SK-N-SH (cell line): ENCODE measurements around the gene STH. TPM values are rescaled to one million over a fixed set of nuclear protein-coding genes. Genes with fewer than 3 reads are reported as not detected.

ENCODE experiments used
- CTCF ChIA-PET: fragments of 300-600, 350-600 bp; formaldehyde crosslinking; extraction: SDS; loops from one replicate; lab custom pipeline; 2021; lab: Yijun Ruan, JAX
- POLR2A ChIA-PET: fragments of 350-600 bp; sonication (Branson Sonifier 250); formaldehyde crosslinking; extraction: SDS; loops from one replicate; lab custom pipeline; 2020; ENCODE audit warnings: antibody characterized with exemption, inconsistent platforms; lab: Yijun Ruan, JAX
- DNase-seq: peaks from one replicate; pipeline ENCODE4 v3.0.0; 2012
- H2AFZ ChIP-seq: fragments of 200-600 bp; sonication (generic); 2 replicates; pipeline ENCODE4 v1.8.1; 2016; ENCODE audit warnings: antibody characterized with exemption, mild to moderate bottlenecking, low read depth
- H3F3A ChIP-seq: fragments of 200-600 bp; sonication (generic); replicated peaks from 2 replicates; pipeline ENCODE3; 2016; ENCODE audit warnings: antibody characterized with exemption, mild to moderate bottlenecking; ENCODE audit not compliant: insufficient read depth
- H3K27ac ChIP-seq, 2 experiments: fragments of 200-500 bp in 1 of 2; fragments of 200-600 bp in 1 of 2; sonication (Bioruptor generic) in 1 of 2; sonication (generic), shearing (Covaris generic) in 1 of 2; 2 replicates each; pipeline versions ENCODE4 v1.5.1 to v1.6.1; 2014 to 2016; ENCODE audit warnings: low read depth in 2 of 2, inconsistent platforms in 1 of 2, low read length in 1 of 2, mild to moderate bottlenecking in 1 of 2, mixed read lengths in 1 of 2
- H3K27me3 ChIP-seq: fragments of 200-600 bp; sonication (generic), shearing (Covaris generic); 2 replicates; pipeline ENCODE4 v1.6.1; 2016; ENCODE audit warnings: mixed run types; ENCODE audit not compliant: insufficient read depth
- H3K36me3 ChIP-seq, 2 experiments: fragments of 200-500 bp in 1 of 2; fragments of 200-600 bp in 1 of 2; sonication (Bioruptor generic) in 1 of 2; sonication (generic) in 1 of 2; replicated peaks in 1 of 2; 2 replicates each; pipeline versions ENCODE3 to v1.5.1; 2014 to 2016; ENCODE audit warnings: low read length in 1 of 2, mild to moderate bottlenecking in 1 of 2; ENCODE audit not compliant: insufficient read depth in 2 of 2, control insufficient read depth in 1 of 2
- H3K4me1 ChIP-seq, 2 experiments: fragments of 200-500 bp in 1 of 2; fragments of 200-600 bp in 1 of 2; sonication (Bioruptor generic) in 1 of 2; sonication (generic), shearing (Covaris generic) in 1 of 2; 2 replicates each; pipeline versions ENCODE4 v1.5.1 to v1.6.1; 2014 to 2016; ENCODE audit warnings: low read depth in 1 of 2, low read length in 1 of 2, mixed run types in 1 of 2; ENCODE audit not compliant: insufficient read depth in 2 of 2, control insufficient read depth in 1 of 2
- H3K4me2 ChIP-seq: fragments of 200-600 bp; sonication (generic), shearing (Covaris generic); 2 replicates; pipeline ENCODE4 v1.6.1; 2017; ENCODE audit warnings: mixed run types
- H3K4me3 ChIP-seq, 2 experiments: fragments of 200-500 bp in 1 of 2; fragments of 200-600 bp in 1 of 2; sonication (Bioruptor generic) in 1 of 2; sonication (generic), shearing (Covaris generic) in 1 of 2; 2 replicates each; pipeline versions ENCODE4 v1.5.1 to v1.8.1; 2014 to 2016; ENCODE audit warnings: low read depth in 2 of 2, inconsistent platforms in 1 of 2, low read length in 1 of 2, mild to moderate bottlenecking in 1 of 2, mixed read lengths in 1 of 2, moderate library complexity in 1 of 2
- H3K79me2 ChIP-seq: fragments of 200-600 bp; sonication (generic); 2 replicates; pipeline ENCODE4 v1.8.1; 2017; ENCODE audit warnings: mild to moderate bottlenecking; ENCODE audit not compliant: insufficient read depth
- H3K9ac ChIP-seq: fragments of 200-600 bp; sonication (generic); 2 replicates; pipeline ENCODE4 v1.6.1; 2017; ENCODE audit warnings: mixed run types
- H3K9me2 ChIP-seq: fragments of 200-600 bp; sonication (generic); 2 replicates; pipeline ENCODE4 v1.6.1; 2017; ENCODE audit warnings: mixed run types
- H3K9me3 ChIP-seq: fragments of 200-600 bp; sonication (generic); 2 replicates; pipeline ENCODE4 v1.6.1; 2017; ENCODE audit warnings: mixed run types, mild to moderate bottlenecking, moderate library complexity
- H4K20me1 ChIP-seq: fragments of 200-600 bp; sonication (generic); 2 replicates; pipeline ENCODE4 v1.6.1; 2017; ENCODE audit warnings: mild to moderate bottlenecking, mixed run types; ENCODE audit not compliant: insufficient read depth
- CHD2 ChIP-seq: fragments of 150-350 bp; IDR thresholded peaks from 2 replicates; pipeline ENCODE4 v1.6.1; 2018; ENCODE audit warnings: low read length; ENCODE audit not compliant: partially characterized antibody
- CTCF ChIP-seq: fragments of 200-600 bp; sonication (generic); IDR thresholded peaks from 2 replicates; pipeline ENCODE4 v1.6.1; 2017; ENCODE audit warnings: antibody characterized with exemption, mild to moderate bottlenecking, moderate library complexity
- ELF1 ChIP-seq: IDR thresholded peaks from 2 replicates; pipeline ENCODE4 v1.4.0; 2012
- EP300 ChIP-seq, 2 experiments: IDR thresholded peaks; 2 replicates each; pipeline versions ENCODE4 v1.4.0 to v1.6.1; 2012; ENCODE audit warnings: borderline replicate concordance in 1 of 2, low read depth in 1 of 2, low read length in 1 of 2
- FOSL2 ChIP-seq: IDR thresholded peaks from 2 replicates; pipeline ENCODE4 v1.4.0; 2012; ENCODE audit warnings: low read depth, mild to moderate bottlenecking, moderate library complexity, borderline replicate concordance
- FOXJ3 ChIP-seq: sonication (generic); formaldehyde crosslinking; IDR thresholded peaks from 2 replicates; pipeline ENCODE4 v1.5.1; 2020; ENCODE audit warnings: mild to moderate bottlenecking, missing genetic modification reagents
- GABPA ChIP-seq: IDR thresholded peaks from 2 replicates; pipeline ENCODE4 v1.4.0; 2012; ENCODE audit warnings: low read depth, mild to moderate bottlenecking
- GATA2 ChIP-seq: sonication (generic); formaldehyde crosslinking; IDR thresholded peaks from 2 replicates; pipeline ENCODE4 v1.5.0; 2020; ENCODE audit warnings: mild to moderate bottlenecking, missing genetic modification reagents
- NFIC ChIP-seq: IDR thresholded peaks from 2 replicates; pipeline ENCODE4 v1.4.0; 2012; ENCODE audit warnings: borderline replicate concordance
- NRF1 ChIP-seq: IDR thresholded peaks from 2 replicates; pipeline ENCODE4 v1.6.1; 2012; ENCODE audit warnings: low read depth, mild to moderate bottlenecking, low read length
- POLR2AphosphoS5 ChIP-seq: IDR thresholded peaks from 2 replicates; pipeline ENCODE4 v1.6.1; 2012; ENCODE audit warnings: low read depth, low read length
- RFX5 ChIP-seq: IDR thresholded peaks from 2 replicates; pipeline ENCODE4 v1.6.1; 2012; ENCODE audit warnings: mild to moderate bottlenecking, improper control_type of control experiment, low read length
- RXRA ChIP-seq: IDR thresholded peaks from 2 replicates; pipeline ENCODE4 v1.4.0; 2012; ENCODE audit warnings: low read depth, mild to moderate bottlenecking, borderline replicate concordance
- SMC3 ChIP-seq: IDR thresholded peaks from 2 replicates; pipeline ENCODE4 v1.6.1; 2012; ENCODE audit warnings: low read depth, low read length, improper control_type of control experiment
- TEAD4 ChIP-seq: IDR thresholded peaks from 2 replicates; pipeline ENCODE4 v1.4.0; 2012; ENCODE audit warnings: mild to moderate bottlenecking, borderline replicate concordance; ENCODE audit not compliant: insufficient read depth
- ZBTB33 ChIP-seq: IDR thresholded peaks from 2 replicates; pipeline ENCODE4 v1.4.0; 2012; ENCODE audit warnings: low read depth, borderline replicate concordance
- WGBS: methylation state at CpG from one replicate; pipeline ENCODE4 v1.1.6; 2017; ENCODE audit warnings: low lambda C conversion rate; 5-methylcytosine and 5-hydroxymethylcytosine counted together
- polyA plus RNA-seq, 3 experiments: library from polyadenylated mRNA; depleted of rRNA; stranded (reverse); fragments of >200 nt; gene quantifications; 2 replicates each; pipeline ENCODE4 v1.2.3, GENCODE V29; 2012
- TF ChIP-seq, protein P1 (sequence below): IDR thresholded peaks from 2 replicates; pipeline ENCODE4 v1.4.0; 2012; ENCODE audit warnings: low read depth
- TF ChIP-seq, protein P2 (sequence below): IDR thresholded peaks from 2 replicates; pipeline ENCODE4 v1.4.0; 2012; ENCODE audit warnings: low read depth, borderline replicate concordance

STH gene
- polyA plus RNA-seq, 1 of the 3 experiments (the other 2 are of a cell fraction): not detected

DNA sequence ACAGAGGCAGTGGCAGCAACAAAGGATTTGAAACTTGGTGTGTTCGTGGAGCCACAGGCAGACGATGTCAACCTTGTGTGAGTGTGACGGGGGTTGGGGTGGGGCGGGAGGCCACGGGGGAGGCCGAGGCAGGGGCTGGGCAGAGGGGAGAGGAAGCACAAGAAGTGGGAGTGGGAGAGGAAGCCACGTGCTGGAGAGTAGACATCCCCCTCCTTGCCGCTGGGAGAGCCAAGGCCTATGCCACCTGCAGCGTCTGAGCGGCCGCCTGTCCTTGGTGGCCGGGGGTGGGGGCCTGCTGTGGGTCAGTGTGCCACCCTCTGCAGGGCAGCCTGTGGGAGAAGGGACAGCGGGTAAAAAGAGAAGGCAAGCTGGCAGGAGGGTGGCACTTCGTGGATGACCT is 25.5 kb downstream of the STH start (continued):
- no peak for TF ChIP-seq CHD2
- TF ChIP-seq FOSL2: no peak

- Histone ChIP-seq H3K9ac (no peak overlapping the region), H3K4me1 (peaks cover 0 to 14% of the 10 kb centered on the region in 2 experiments; a peak in 1 of 4 replicates), H3K9me2 (no peaks in the 10 kb centered on the region), H3K79me2 (no peaks in the 10 kb centered on the region), H3K36me3 (peaks cover 25 to 62% of the 10 kb centered on the region in 2 experiments), H3K9me3 (no peaks in the 10 kb centered on the region), H2AFZ (no peak overlapping the region), H3K27ac (no peak overlapping the region; a peak in 1 of 4 replicates), H3F3A (peaks cover 9% of the 10 kb centered on the region), H3K4me2 (no peak overlapping the region), H4K20me1 (peaks cover 4% of the 10 kb centered on the region), H3K27me3 (no peaks in the 10 kb centered on the region), H3K4me3 (no peak overlapping the region)
- 96% methylated on average over 10 of the region's 10 CpGs for WGBS
- CTCF ChIA-PET: interaction anchor here (0.9 to 6.9 kb wide), 3 partner anchors 14 to 168 kb away, joined by 3 to 50 read pairs (median 7); partner anchors contain the start of gene KANSL1
- DNase-seq: no peak
- TF ChIP-seq TEAD4 (no peak), CTCF (no peak), SMC3 (no peak), GABPA (no peak)
- POLR2A ChIA-PET: no interaction called here
Measured at GRCh38 chr17:46025060-46025459, 26.0 kb downstream of the STH start.

- Histone ChIP-seq H3K79me2 (no peaks in the 10 kb centered on the region), H3K9me2 (no peaks in the 10 kb centered on the region), H4K20me1 (peaks cover 4% of the 10 kb centered on the region), H3F3A (peaks cover 11% of the 10 kb centered on the region), H3K4me1 (peaks cover 0 to 14% of the 10 kb centered on the region in 2 experiments; a peak in 1 of 4 replicates), H3K27ac (no peak overlapping the region; a peak in 1 of 4 replicates), H3K36me3 (peaks cover 31 to 68% of the 10 kb centered on the region in 2 experiments), H2AFZ (no peak overlapping the region), H3K9me3 (no peaks in the 10 kb centered on the region), H3K27me3 (no peaks in the 10 kb centered on the region), H3K4me2 (no peak overlapping the region), H3K4me3 (no peak overlapping the region), H3K9ac (no peak overlapping the region)
- DNase-seq: no peak
- CTCF ChIA-PET: interaction anchor here (0.9 to 6.9 kb wide), 4 partner anchors 14 to 168 kb away, joined by 3 to 50 read pairs (median 5); partner anchors contain the start of gene KANSL1
- POLR2A ChIA-PET: no interaction called here
- WGBS: 91% methylated on average over 8 of the region's 8 CpGs
- no peak for TF ChIP-seq RFX5
- no peak for TF ChIP-seq ZBTB33
- no peak for TF ChIP-seq FOSL2
- no peak for TF ChIP-seq EP300 (IDR thresholded peaks at IDR 0.05; ENCODE audit: borderline replicate concordance in 1 of 2, low read depth in 1 of 2, low read length in 1 of 2)
- TF ChIP-seq GATA2: no peak
- no peak for TF ChIP-seq NRF1
- TF ChIP-seq, protein P1, sequence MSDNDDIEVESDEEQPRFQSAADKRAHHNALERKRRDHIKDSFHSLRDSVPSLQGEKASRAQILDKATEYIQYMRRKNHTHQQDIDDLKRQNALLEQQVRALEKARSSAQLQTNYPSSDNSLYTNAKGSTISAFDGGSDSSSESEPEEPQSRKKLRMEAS: no peak
- no peak for TF ChIP-seq RXRA
- no peak for TF ChIP-seq ELF1
- no peak for TF ChIP-seq CHD2
- no peak for TF ChIP-seq NFIC
- no peak for TF ChIP-seq TEAD4
- TF ChIP-seq POLR2AphosphoS5: no peak; the same call in 1 of the 2 replicates
- no peak for TF ChIP-seq CTCF
- TF ChIP-seq FOXJ3 (CRISPR knock-in tag): no peak
- TF ChIP-seq, protein P2, sequence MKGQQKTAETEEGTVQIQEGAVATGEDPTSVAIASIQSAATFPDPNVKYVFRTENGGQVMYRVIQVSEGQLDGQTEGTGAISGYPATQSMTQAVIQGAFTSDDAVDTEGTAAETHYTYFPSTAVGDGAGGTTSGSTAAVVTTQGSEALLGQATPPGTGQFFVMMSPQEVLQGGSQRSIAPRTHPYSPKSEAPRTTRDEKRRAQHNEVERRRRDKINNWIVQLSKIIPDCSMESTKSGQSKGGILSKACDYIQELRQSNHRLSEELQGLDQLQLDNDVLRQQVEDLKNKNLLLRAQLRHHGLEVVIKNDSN: no peak
Measured at GRCh38 chr17:46025510-46026165, 26.6 kb downstream of the STH start.
